ACC112 (cell line): ENCODE results near the gene ITPR2.
"Not testable (repeated sequence)": the region's sequence is repeated elsewhere in the genome, so short reads cannot be mapped to it uniquely, and the experiment has no call there.

Experiments
- H2AFZ ChIP-seq: fragments of 200-600 bp; sonication (generic); one replicate; pipeline ENCODE4 v1.6.0; 2017; ENCODE audit warnings: antibody characterized with exemption, low read length; ENCODE audit not compliant: unreplicated experiment
- H3K27ac ChIP-seq: fragments of 200-600 bp; sonication (generic); 2 replicates; pipeline ENCODE4 v1.5.1; 2014; ENCODE audit warnings: low read depth, mild to moderate bottlenecking, antibody characterized with exemption, low read length, moderate library complexity
- H3K27me3 ChIP-seq: fragments of 200-600 bp; sonication (generic); 2 replicates; pipeline ENCODE4 v1.6.1; 2014; ENCODE audit warnings: mild to moderate bottlenecking, antibody characterized with exemption, low read length, moderate library complexity, mixed read lengths; ENCODE audit not compliant: insufficient read depth
- H3K36me3 ChIP-seq: fragments of 200-600 bp; sonication (generic); 2 replicates; pipeline ENCODE4 v1.6.1; 2016; ENCODE audit warnings: mild to moderate bottlenecking, antibody characterized with exemption, low read length, moderate library complexity, mixed read lengths; ENCODE audit not compliant: insufficient read depth
- H3K4me1 ChIP-seq: fragments of 200-600 bp; sonication (generic); one replicate; pipeline ENCODE4 v1.6.1; 2016; ENCODE audit warnings: low read length, mixed read lengths; ENCODE audit not compliant: insufficient read depth, unreplicated experiment, control insufficient read depth
- H3K4me3 ChIP-seq: fragments of 200-600 bp; sonication (generic); 2 replicates; pipeline ENCODE4 v1.5.1; 2014; ENCODE audit warnings: mild to moderate bottlenecking, low read depth, low read length
- H3K79me2 ChIP-seq: fragments of 200-600 bp; sonication (generic); one replicate; pipeline ENCODE4 v1.6.0; 2016; ENCODE audit warnings: low read length; ENCODE audit not compliant: control insufficient read depth, unreplicated experiment, insufficient read depth

ITPR2 gene

DNA sequence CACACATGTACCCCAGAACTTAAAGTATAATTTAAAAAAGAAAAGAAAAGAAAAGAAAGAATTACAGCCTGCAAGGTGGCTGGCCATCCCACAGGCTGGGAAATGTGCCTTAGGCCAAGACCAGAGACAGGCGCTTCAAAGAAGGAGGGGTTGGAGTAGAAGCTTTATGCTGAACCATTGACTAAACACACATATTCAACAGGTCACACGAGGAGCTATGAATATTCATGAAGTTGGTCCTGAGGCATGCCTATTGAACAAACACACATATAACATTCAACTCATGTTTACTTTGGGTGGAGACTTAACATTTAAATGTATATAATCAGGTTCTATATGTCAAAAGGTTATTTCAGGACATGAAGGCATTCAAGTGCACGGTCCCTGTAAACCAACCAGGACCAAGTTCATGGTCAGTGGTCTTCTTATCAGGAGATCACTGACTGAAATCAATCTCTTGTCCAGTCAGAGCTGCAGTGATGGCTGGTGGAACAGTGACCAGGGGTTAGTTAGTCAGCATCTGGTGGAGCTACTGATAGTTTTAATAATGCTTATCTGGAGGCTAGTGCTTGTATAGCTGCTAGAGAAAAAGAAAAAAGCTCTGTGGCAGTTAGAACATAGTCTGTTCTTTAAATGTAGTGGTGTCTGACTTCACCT is 35.6 kb upstream of the ITPR2 start:
- Histone ChIP-seq H3K79me2 (no peaks in the 10 kb centered on the region), H2AFZ (no peak overlapping the region), H3K4me3 (no peak overlapping the region), H3K36me3 (no peaks in the 10 kb centered on the region), H3K27ac (no peak overlapping the region), H3K4me1 (peaks cover 9% of the 10 kb centered on the region), H3K27me3 (no peaks in the 10 kb centered on the region)

DNA sequence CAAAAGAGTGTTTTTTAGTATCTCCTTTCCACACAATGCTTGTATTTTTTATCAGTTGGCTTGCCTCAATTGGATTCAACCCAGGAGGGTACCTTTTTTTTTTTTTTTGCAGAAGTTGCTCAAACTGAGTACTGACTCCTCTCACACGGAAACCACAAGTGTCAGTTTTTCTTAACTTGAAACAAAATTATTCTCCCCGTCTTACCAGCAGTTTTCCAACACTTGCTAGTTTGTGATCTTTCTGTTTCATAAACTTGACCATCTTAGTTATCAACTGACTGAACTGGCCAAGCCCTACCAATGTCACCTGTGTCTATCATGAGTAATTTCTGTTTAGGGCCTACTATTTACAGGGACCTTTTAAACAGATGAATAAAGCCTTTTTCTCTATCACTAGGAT is 34.1 kb upstream of the ITPR2 start:
- H3K27ac ChIP-seq, result no peak overlapping the region
- peaks cover 9% of the 10 kb centered on the region for H3K4me1 ChIP-seq
- no peak overlapping the region for H2AFZ ChIP-seq
- no peaks in the 10 kb centered on the region for H3K27me3 ChIP-seq
- H3K4me3 ChIP-seq, result no peak overlapping the region
- H3K79me2 ChIP-seq, result no peaks in the 10 kb centered on the region
- no peaks in the 10 kb centered on the region for H3K36me3 ChIP-seq

DNA sequence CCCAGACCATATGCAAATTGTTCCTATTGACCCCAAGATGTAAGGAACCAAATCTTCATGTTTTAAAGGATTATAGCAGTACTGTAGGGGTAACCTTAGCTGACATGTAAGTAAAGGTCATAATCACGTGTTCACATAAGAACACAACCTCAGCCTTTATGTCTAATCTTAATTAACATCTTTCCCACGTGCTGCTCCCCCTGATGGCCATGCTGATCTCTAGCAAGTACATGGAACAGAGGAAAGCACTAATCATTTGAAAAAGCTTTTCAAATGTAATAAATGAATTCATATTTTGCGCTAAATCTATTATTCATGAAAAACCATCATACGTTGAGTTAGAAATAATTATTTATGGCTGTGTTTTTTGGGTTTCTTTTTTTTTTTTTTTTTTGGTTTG is 30.5 kb upstream of the ITPR2 start:
- H3K79me2 ChIP-seq, result no peaks in the 10 kb centered on the region
- H3K4me3 ChIP-seq, result no peak overlapping the region
- H3K27ac ChIP-seq, result no peak overlapping the region
- no peaks in the 10 kb centered on the region for H3K36me3 ChIP-seq
- no peak overlapping the region for H2AFZ ChIP-seq
- no peaks in the 10 kb centered on the region for H3K4me1 ChIP-seq
- H3K27me3 ChIP-seq, result no peaks in the 10 kb centered on the region

DNA sequence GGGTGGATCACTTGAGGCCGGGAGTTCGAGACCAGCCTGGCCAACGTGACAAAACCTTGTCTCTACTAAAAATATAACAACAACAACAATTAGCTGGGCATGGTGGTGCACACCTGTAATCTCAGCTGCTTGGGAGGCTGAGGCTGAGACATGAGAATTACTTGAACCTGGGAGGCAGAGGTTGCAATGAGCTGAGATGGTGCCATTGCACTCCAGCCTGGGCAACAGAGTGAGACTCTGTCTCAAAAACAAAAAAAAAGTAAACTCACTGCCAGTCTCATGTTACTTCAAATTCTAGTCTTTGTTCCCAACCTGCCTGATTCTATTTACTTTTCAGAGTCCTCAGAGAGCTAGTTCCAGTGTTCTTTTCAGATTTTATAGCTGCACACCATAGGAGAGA is 29.8 kb upstream of the ITPR2 start:
- H3K27me3 ChIP-seq, H3K4me1 ChIP-seq, H3K4me3 ChIP-seq, H2AFZ ChIP-seq, H3K36me3 ChIP-seq, H3K27ac ChIP-seq, H3K79me2 ChIP-seq: not testable (repeated sequence)

DNA sequence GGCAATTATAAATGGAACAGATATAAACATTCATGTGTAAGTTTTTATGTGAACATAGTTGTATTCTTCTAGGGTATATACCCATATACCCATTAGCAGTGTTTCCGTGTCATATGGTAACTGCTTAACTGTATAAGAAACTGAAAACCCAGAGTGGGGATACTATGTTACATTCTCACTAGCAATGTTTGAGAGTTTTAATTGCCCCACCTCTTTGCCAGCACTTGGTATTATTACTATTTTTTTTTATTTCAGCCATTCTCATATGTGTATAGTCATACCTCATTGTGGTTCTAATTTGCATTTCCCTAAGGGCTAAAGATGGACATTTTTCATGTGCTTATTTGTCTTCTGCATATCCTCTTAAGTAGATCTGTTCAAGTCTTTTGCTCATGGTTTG is 28.7 kb upstream of the ITPR2 start:
- Histone ChIP-seq H3K4me3 (no peak overlapping the region), H3K27ac (no peak overlapping the region), H3K36me3 (no peaks in the 10 kb centered on the region), H2AFZ (no peak overlapping the region), H3K79me2 (no peaks in the 10 kb centered on the region), H3K4me1 (no peaks in the 10 kb centered on the region), H3K27me3 (no peaks in the 10 kb centered on the region)

DNA sequence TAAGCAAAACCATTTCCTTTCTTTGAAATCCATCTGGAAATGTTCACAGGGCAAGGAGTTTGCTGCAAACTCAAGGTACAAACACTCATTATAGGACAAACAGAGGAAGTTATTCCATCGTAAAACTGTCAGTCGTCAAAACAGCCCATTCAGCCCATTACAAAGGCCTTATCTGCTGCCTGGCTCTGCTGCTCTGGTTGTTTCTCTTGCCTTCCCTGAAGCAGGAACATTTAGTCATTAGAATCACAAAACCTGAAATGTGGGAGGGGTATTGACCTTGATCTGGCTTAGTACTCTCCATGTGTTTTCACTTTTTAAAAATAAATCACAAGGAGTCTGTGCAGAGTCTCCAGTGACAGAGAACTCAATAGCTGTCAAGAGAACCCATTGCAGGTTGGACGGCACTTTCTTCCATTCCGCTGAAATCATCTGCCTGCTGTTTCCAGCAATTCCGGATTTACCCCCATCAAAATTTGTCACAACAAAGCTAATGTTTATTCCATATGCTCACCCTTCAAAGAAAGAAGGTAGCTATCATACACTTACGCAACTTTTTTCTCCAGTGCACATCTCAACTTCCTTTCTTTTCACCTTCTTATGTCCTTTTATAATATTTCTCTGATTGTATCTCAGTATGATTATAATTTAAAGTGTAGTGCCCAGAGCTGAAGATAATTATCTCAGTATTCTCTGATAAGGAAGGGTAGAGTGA is 24.6 kb upstream of the ITPR2 start:
- Histone ChIP-seq H3K27ac (no peak overlapping the region), H3K4me1 (peaks cover 3% of the 10 kb centered on the region), H3K27me3 (no peaks in the 10 kb centered on the region), H2AFZ (no peak overlapping the region), H3K36me3 (no peaks in the 10 kb centered on the region), H3K4me3 (no peak overlapping the region), H3K79me2 (no peaks in the 10 kb centered on the region)

DNA sequence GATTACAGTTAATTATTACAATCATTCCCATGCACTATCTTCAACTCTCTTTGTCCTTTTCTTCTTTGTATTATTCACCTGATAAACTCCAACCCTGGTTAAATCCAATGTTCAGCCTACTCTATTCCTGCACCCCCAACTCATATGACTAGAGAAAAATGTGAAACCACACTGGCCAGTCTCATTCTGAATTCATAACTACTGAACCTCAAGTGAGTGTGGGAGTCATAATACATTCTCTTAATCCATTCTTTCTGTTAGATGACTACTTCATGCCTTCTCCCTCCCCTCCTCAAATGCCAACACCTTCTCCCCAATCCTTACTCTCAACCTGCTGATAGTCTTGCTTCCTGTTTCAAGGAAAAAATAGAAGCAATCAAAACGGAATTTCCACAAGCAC is 22.3 kb upstream of the ITPR2 start:
- Histone ChIP-seq H3K4me3 (no peak overlapping the region), H3K27me3 (no peaks in the 10 kb centered on the region), H3K4me1 (peaks cover 10% of the 10 kb centered on the region), H3K27ac (no peak overlapping the region), H3K79me2 (no peaks in the 10 kb centered on the region), H3K36me3 (no peaks in the 10 kb centered on the region), H2AFZ (no peak overlapping the region)

DNA sequence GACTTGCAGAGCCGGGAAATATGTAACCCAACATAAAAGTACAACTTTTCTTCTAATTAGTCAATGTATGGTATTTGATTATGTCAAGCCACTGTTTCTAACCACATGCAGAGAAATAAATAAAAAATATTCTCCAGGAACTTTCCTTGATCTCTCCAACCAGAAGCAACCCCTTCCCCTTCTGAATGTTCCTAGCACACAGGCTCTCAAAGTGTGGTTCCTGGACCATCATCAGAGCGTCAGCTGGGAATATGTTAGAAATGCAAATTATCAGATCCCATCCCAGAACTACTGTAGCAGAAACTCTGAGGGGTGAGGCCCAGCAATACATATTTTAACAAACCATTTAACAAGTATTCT is 21.0 kb upstream of the ITPR2 start:
- H3K4me3 ChIP-seq, result no peak overlapping the region
- H3K4me1 ChIP-seq, result peaks cover 10% of the 10 kb centered on the region
- H3K36me3 ChIP-seq, result no peaks in the 10 kb centered on the region
- H3K27ac ChIP-seq, result no peak overlapping the region
- no peaks in the 10 kb centered on the region for H3K27me3 ChIP-seq
- no peaks in the 10 kb centered on the region for H3K79me2 ChIP-seq
- H2AFZ ChIP-seq, result no peak overlapping the region

DNA sequence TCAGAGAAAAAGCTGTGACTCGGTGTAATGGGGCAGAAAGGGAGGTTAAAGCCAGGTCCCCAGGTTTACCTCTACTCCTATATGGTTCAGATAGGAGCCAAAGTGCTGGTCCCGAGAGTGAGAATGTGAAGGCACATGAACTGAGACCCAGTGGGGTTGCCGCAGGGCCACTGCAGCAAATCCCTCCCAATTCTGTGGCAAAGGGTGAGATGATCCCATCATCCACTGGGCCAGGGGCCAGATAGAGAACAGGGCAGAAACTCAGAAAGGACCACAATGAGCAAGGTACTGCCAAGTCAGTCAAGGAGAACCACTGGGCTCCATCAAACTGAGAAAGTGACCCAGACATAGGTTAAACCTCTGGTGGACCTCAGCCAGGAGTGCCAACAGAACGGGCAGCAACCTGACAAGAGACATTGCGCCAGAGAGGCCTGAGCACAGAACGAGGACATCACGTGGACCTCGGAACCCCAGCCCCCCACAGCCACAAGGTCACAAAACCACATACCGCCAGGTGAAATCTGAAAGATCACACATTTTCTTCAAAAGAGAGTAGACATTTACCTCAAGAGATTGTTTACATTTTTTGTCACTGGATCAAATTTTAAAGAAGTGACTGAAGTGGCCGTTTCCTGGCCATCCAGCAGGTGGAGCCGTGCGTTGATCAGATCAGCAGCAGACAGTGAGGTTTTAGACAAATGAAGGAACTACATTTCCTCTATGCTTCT is 20.5 kb upstream of the ITPR2 start:
- H3K4me1 ChIP-seq, result peaks cover 10% of the 10 kb centered on the region
- no peaks in the 10 kb centered on the region for H3K27me3 ChIP-seq
- no peaks in the 10 kb centered on the region for H3K79me2 ChIP-seq
- H3K27ac ChIP-seq, result no peak overlapping the region
- peak overlapping the region; percentile 35 for H2AFZ ChIP-seq
- no peaks in the 10 kb centered on the region for H3K36me3 ChIP-seq
- H3K4me3 ChIP-seq, result no peak overlapping the region

DNA sequence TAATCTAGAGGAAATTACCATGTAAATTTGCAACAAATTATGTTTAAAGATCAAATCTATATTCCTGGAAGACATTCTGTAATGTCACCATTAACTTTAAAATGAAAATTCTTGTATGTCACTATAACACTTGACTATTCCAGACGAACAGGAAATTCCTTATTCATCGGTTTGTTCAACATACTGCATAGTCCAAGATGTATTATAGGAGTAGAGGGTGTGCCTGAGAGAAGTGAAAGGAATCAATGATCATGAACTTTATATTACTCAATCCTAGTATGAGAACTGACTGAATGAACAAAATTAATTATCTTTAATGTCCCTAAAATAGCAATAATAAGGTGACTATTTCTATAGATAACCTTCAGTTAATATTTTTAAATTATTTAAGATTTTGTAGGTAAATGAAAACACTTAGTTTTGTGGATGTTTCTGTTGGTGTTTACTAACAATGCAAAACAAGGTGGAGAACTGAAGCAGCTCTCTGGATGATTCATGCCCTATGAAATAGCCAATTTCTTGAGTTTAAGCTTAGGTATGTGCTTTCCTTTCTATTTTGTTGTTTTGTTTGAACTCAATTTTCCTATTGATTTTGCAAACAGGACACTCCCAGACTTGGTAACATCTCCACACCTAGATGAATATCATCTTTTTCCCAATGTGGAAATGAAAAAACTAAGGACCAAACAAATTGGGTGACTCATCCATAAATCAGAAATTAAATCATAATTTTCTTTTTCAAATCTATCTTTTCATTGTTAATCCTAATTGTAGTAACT is 18.2 kb upstream of the ITPR2 start:
- Histone ChIP-seq H3K27ac (no peak overlapping the region), H3K36me3 (no peaks in the 10 kb centered on the region), H3K27me3 (no peaks in the 10 kb centered on the region), H2AFZ (no peak overlapping the region), H3K4me3 (no peak overlapping the region), H3K4me1 (peaks cover 20% of the 10 kb centered on the region), H3K79me2 (no peaks in the 10 kb centered on the region)
